Sigmoid colon (tissue), 4 donors: Measurements from ENCODE around the gene CDC6.

ENCODE experiments used
- EP300 ChIP-seq, 4 donors: sonication (generic); formaldehyde crosslinking; IDR thresholded peaks; one replicate each; pipeline ENCODE4 v1.6.1; 2017; ENCODE audit warnings: antibody characterized with exemption in 4 of 4
- POLR2A ChIP-seq, 2 donors: fragments of 450-650 bp; IDR thresholded peaks; one replicate each; pipeline ENCODE4 v1.6.1; 2016; ENCODE audit warnings: antibody characterized with exemption in 2 of 2, mild to moderate bottlenecking in 2 of 2, moderate library complexity in 2 of 2
- TF ChIP-seq, protein P1 (sequence below), 4 experiments: fragments of 450-650 bp in 3 of 4; fragments of 200-600 bp in 1 of 4; IDR thresholded peaks; one replicate each; pipeline ENCODE4 v1.5.1; 2016 to 2019; ENCODE audit warnings: antibody characterized with exemption in 4 of 4, mild to moderate bottlenecking in 3 of 4, moderate library complexity in 2 of 4

DNA sequence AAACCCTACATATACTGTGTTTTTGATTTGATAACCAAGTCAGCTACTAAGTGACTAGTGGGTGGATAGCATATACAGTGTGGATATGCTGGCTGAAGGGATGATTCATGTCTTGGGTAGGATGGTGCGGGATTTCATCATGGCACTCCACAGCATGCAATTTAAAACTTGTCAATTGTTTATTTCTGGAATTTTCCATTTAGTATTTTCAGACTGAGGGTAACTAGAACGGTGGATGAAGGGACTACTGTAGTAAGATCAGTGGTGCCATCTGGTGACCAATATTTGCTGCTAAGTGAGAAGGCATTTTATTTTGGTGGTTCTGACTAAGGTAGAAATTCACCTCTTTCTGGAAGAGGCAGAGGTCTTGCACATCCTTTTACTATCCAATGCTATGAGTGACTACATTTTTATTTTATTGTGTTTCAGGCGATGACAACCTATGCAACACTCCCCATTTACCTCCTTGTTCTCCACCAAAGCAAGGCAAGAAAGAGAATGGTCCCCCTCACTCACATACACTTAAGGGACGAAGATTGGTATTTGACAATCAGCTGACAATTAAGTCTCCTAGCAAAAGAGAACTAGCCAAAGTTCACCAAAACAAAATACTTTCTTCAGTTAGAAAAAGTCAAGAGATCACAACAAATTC, 3.1 kb downstream of the CDC6 start:
- TF ChIP-seq, protein P1, sequence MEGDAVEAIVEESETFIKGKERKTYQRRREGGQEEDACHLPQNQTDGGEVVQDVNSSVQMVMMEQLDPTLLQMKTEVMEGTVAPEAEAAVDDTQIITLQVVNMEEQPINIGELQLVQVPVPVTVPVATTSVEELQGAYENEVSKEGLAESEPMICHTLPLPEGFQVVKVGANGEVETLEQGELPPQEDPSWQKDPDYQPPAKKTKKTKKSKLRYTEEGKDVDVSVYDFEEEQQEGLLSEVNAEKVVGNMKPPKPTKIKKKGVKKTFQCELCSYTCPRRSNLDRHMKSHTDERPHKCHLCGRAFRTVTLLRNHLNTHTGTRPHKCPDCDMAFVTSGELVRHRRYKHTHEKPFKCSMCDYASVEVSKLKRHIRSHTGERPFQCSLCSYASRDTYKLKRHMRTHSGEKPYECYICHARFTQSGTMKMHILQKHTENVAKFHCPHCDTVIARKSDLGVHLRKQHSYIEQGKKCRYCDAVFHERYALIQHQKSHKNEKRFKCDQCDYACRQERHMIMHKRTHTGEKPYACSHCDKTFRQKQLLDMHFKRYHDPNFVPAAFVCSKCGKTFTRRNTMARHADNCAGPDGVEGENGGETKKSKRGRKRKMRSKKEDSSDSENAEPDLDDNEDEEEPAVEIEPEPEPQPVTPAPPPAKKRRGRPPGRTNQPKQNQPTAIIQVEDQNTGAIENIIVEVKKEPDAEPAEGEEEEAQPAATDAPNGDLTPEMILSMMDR (IDR thresholded peaks at IDR 0.05) = peak; percentile 35 to 59 (median 48)
- TF ChIP-seq POLR2A (IDR thresholded peaks at IDR 0.05) = no peak
- TF ChIP-seq EP300 (IDR thresholded peaks at IDR 0.05) = no peak
